Endodermal cell (in vitro differentiated cells): ENCODE measurements around the gene GGT6. TPM values are rescaled to one million over a fixed set of nuclear protein-coding genes. Genes with fewer than 3 reads are reported as not detected.
A peak's percentile ranks its signal among the peaks of the same experiment; 100 is the strongest.

ENCODE experiments used
- DNase-seq: peaks from one replicate; pipeline ENCODE4 v3.0.0-alpha.2; 2017
- H3K27ac ChIP-seq: 2 replicates; pipeline ENCODE4 v1.5.1; 2013; ENCODE audit warnings: mild to moderate bottlenecking, low read depth, low read length, moderate library complexity
- H3K27me3 ChIP-seq: 2 replicates; pipeline ENCODE4 v1.6.1; 2013; ENCODE audit warnings: mild to moderate bottlenecking, low read length, moderate library complexity; ENCODE audit not compliant: insufficient read depth, control insufficient read depth, poor library complexity, severe bottlenecking
- H3K36me3 ChIP-seq: 2 replicates; pipeline ENCODE4 v1.7.0; 2013; ENCODE audit warnings: mild to moderate bottlenecking, low read length, moderate library complexity; ENCODE audit not compliant: control insufficient read depth, insufficient read depth
- H3K4me1 ChIP-seq: one replicate; pipeline ENCODE4 v1.7.0; 2013; ENCODE audit warnings: low read length; ENCODE audit not compliant: control insufficient read depth, insufficient read depth
- H3K4me3 ChIP-seq: 2 replicates; pipeline ENCODE4 v1.5.1; 2013; ENCODE audit warnings: mild to moderate bottlenecking, low read length, moderate library complexity
- H3K9ac ChIP-seq: 2 replicates; pipeline ENCODE4 v1.6.1; 2013; ENCODE audit warnings: mild to moderate bottlenecking, low read length, moderate library complexity; ENCODE audit not compliant: poor library complexity, severe bottlenecking; ENCODE audit errors: extremely low read depth
- H3K9me3 ChIP-seq: 2 replicates; pipeline ENCODE4 v1.6.1; 2013; ENCODE audit warnings: mild to moderate bottlenecking, low read length, moderate library complexity; ENCODE audit not compliant: control insufficient read depth
- H3K27ac Mint-ChIP-seq: 2 replicates; pipeline ENCODE4 v1.8.0; 2020; ENCODE audit warnings: mixed read lengths
- H3K27me3 Mint-ChIP-seq: 2 replicates; pipeline ENCODE4 v1.8.0; 2021; ENCODE audit warnings: mild to moderate bottlenecking, mixed read lengths; ENCODE audit not compliant: insufficient read depth
- H3K36me3 Mint-ChIP-seq: 2 replicates; pipeline ENCODE4 v1.8.0; 2020; ENCODE audit warnings: low read depth, mixed read lengths
- H3K4me1 Mint-ChIP-seq: 2 replicates; pipeline ENCODE4 v1.8.0; 2020; ENCODE audit warnings: mixed read lengths
- H3K4me3 Mint-ChIP-seq: 2 replicates; pipeline ENCODE4 v1.8.0; 2020; ENCODE audit warnings: mild to moderate bottlenecking, moderate library complexity, mixed read lengths
- H3K9me3 Mint-ChIP-seq: 2 replicates; pipeline ENCODE4 v1.8.0; 2020; ENCODE audit warnings: mild to moderate bottlenecking, mixed read lengths
- CTCF ChIP-seq: fragments of 200-600 bp; sonication (generic); conservative IDR thresholded peaks from 2 replicates; pipeline ENCODE4 v1.5.0; 2021; ENCODE audit warnings: antibody characterized with exemption, mild to moderate bottlenecking
- WGBS, 2 experiments: methylation state at CpG; one replicate each; pipeline versions ENCODE4 v1.1.5 to v1.1.7; 2013; ENCODE audit warnings: missing lambda C conversion rate in 2 of 2, mixed read lengths in 1 of 2; ENCODE audit not compliant: insufficient coverage in 1 of 2, insufficient read length in 1 of 2; 5-methylcytosine and 5-hydroxymethylcytosine counted together
- total RNA-seq, 2 donors: library from RNA; stranded (reverse); fragmentation: NEBNext Ultra II Directional in 1 of 2; extraction: Animal tissue kit (Norgen Biotek cat#: 25700) in 1 of 2; gene quantifications; 2 replicates in 1 of 2; 3 replicates in 1 of 2; pipeline ENCODE4 v1.2.1, GENCODE V29; 2021

The GGT6 gene
- total RNA-seq, 2 donors from 2014 or later: not detected

- H3K4me1 Mint-ChIP-seq: peaks cover 5% of the 10 kb centered on the region
- Histone ChIP-seq H3K27me3 (peaks cover 32% of the 10 kb centered on the region), H3K4me3 (no peak overlapping the region), H3K27ac (no peak overlapping the region), H3K9ac (no peak overlapping the region), H3K4me1 (no peaks in the 10 kb centered on the region), H3K9me3 (no peaks in the 10 kb centered on the region), H3K36me3 (no peaks in the 10 kb centered on the region)
- H3K9me3 Mint-ChIP-seq: no peaks in the 10 kb centered on the region
- H3K27me3 Mint-ChIP-seq: peaks cover 39% of the 10 kb centered on the region
- DNase-seq: no peak
- no peak overlapping the region for H3K27ac Mint-ChIP-seq
- H3K36me3 Mint-ChIP-seq: no peaks in the 10 kb centered on the region
- H3K4me3 Mint-ChIP-seq: no peak overlapping the region
- WGBS, 2 experiments: 84 to 86% methylated on average over 10 to 22 of the region's 22 CpGs
- no peak for TF ChIP-seq CTCF
Measured at GRCh38 chr17:4588898-4589625, 28.7 kb upstream of the GGT6 start.

- H3K27me3 ChIP-seq: peaks cover 39% of the 10 kb centered on the region
- Mint-ChIP-seq H3K27ac (no peak overlapping the region), H3K4me1 (peaks cover 5% of the 10 kb centered on the region), H3K36me3 (no peaks in the 10 kb centered on the region), H3K9me3 (no peaks in the 10 kb centered on the region), H3K4me3 (no peak overlapping the region), H3K27me3 (peaks cover 45% of the 10 kb centered on the region)
- no peak for TF ChIP-seq CTCF
- no peak overlapping the region for H3K27ac ChIP-seq
- no peaks in the 10 kb centered on the region for H3K36me3 ChIP-seq
- peak; percentile 60 for DNase-seq
- no peaks in the 10 kb centered on the region for H3K4me1 ChIP-seq
- H3K4me3 ChIP-seq: no peak overlapping the region
- no peaks in the 10 kb centered on the region for H3K9me3 ChIP-seq
- 87 to 89% methylated on average over 8 to 11 of the region's 11 CpGs for WGBS, 2 experiments
- no peak overlapping the region for H3K9ac ChIP-seq
Measured at GRCh38 chr17:4588391-4588790, 28.0 kb upstream of the GGT6 start.

GRCh38 chr17:4587803-4588202 is 27.4 kb upstream of the GGT6 start:
- TF ChIP-seq CTCF: no peak
- peaks cover 51% of the 10 kb centered on the region for H3K27me3 Mint-ChIP-seq
- 85% methylated on average over 9 of the region's 9 CpGs; no CpG with 5 or more reads in 1 of the 2 experiments for WGBS, 2 experiments
- H3K4me3 Mint-ChIP-seq: no peak overlapping the region
- H3K27ac Mint-ChIP-seq: no peak overlapping the region
- no peaks in the 10 kb centered on the region for H3K9me3 Mint-ChIP-seq
- Histone ChIP-seq H3K27me3 (peaks cover 45% of the 10 kb centered on the region), H3K9ac (no peak overlapping the region), H3K9me3 (no peaks in the 10 kb centered on the region), H3K4me1 (no peaks in the 10 kb centered on the region), H3K36me3 (no peaks in the 10 kb centered on the region), H3K4me3 (no peak overlapping the region), H3K27ac (no peak overlapping the region)
- no peak for DNase-seq
- no peaks in the 10 kb centered on the region for H3K36me3 Mint-ChIP-seq
- peaks cover 5% of the 10 kb centered on the region for H3K4me1 Mint-ChIP-seq
